MCF 10A (cell line): ENCODE data around the gene OR52J3. TPM values are rescaled to one million over a fixed set of nuclear protein-coding genes. Genes with fewer than 3 reads are reported as not detected.

Source experiments
- BruUV-seq: library from RNA; stranded (reverse); fragments of 400-500 nt; replicated peaks from 2 replicates; lab custom pipeline; 2021; lab: Mats Ljungman, UMichigan
- CTCF ChIA-PET: fragments of 300-600 bp; sonication (Branson Sonifier 250); formaldehyde crosslinking; extraction: SDS; loops from one replicate; lab custom pipeline; 2021; ENCODE audit warnings: antibody characterized with exemption, inconsistent platforms; lab: Yijun Ruan, JAX
- POLR2A ChIA-PET: fragments of 300-600, 350-650 bp; sonication (Branson Sonifier 250); formaldehyde crosslinking; extraction: SDS; loops from one replicate; lab custom pipeline; 2020; ENCODE audit warnings: antibody characterized with exemption, inconsistent platforms; lab: Yijun Ruan, JAX
- DNase-seq: peaks from one replicate; pipeline ENCODE4 v3.0.0-alpha.2; 2018; ENCODE audit not compliant: unreplicated experiment
- H3K27ac Mint-ChIP-seq: one replicate; pipeline ENCODE4 v1.8.0; 2022; ENCODE audit warnings: mild to moderate bottlenecking, low read depth, mixed read lengths; ENCODE audit not compliant: unreplicated experiment
- H3K27me3 Mint-ChIP-seq: one replicate; pipeline ENCODE4 v1.8.0; 2022; ENCODE audit warnings: mixed read lengths; ENCODE audit not compliant: insufficient read depth, unreplicated experiment
- H3K36me3 Mint-ChIP-seq: one replicate; pipeline ENCODE4 v1.8.0; 2022; ENCODE audit warnings: mild to moderate bottlenecking, moderate library complexity, mixed read lengths; ENCODE audit not compliant: insufficient read depth, unreplicated experiment
- H3K4me1 Mint-ChIP-seq: one replicate; pipeline ENCODE4 v1.8.0; 2022; ENCODE audit warnings: mixed read lengths; ENCODE audit not compliant: insufficient read depth, unreplicated experiment
- H3K4me3 Mint-ChIP-seq: one replicate; pipeline ENCODE4 v1.8.0; 2022; ENCODE audit warnings: mild to moderate bottlenecking, moderate library complexity, mixed read lengths; ENCODE audit not compliant: unreplicated experiment
- H3K9me3 Mint-ChIP-seq: one replicate; pipeline ENCODE4 v1.8.0; 2022; ENCODE audit warnings: mixed read lengths; ENCODE audit not compliant: unreplicated experiment
- CTCF ChIP-seq: fragments of 200-600 bp; IDR thresholded peaks from one replicate; pipeline ENCODE4 v1.8.0; 2022; ENCODE audit warnings: antibody characterized with exemption, mild to moderate bottlenecking; ENCODE audit not compliant: unreplicated experiment
- intact Hi-C: fragments of 100-400 bp; cut with micrococcal nuclease; formaldehyde crosslinking; loops from 2 replicates; pipeline ENCODE4 v1.14.1; 2022
- total RNA-seq: library from RNA; stranded (reverse); gene quantifications from 2 replicates; pipeline ENCODE4 v1.2.3, GENCODE V29; 2022

Gene OR52J3
- total RNA-seq, 1 experiment from 2014 or later: not detected

GRCh38 chr11:5090668-5091067, 44.3 kb downstream of the OR52J3 start:
- Mint-ChIP-seq H3K36me3 (no peaks in the 10 kb centered on the region), H3K9me3 (no peaks in the 10 kb centered on the region), H3K4me3 (no peak overlapping the region), H3K4me1 (no peaks in the 10 kb centered on the region), H3K27ac (no peak overlapping the region), H3K27me3 (peaks cover 63% of the 10 kb centered on the region)
- BruUV-seq: no TSS peak
- no peak for DNase-seq
- intact Hi-C loops: loop anchor here (10.0 kb wide), 1 partner anchor 56 kb away; no protein-coding TSS in a partner anchor
- CTCF ChIA-PET: no interaction called here
- no peak for TF ChIP-seq CTCF
- POLR2A ChIA-PET: no interaction called here

- Mint-ChIP-seq H3K4me1 (no peaks in the 10 kb centered on the region), H3K36me3 (no peaks in the 10 kb centered on the region), H3K4me3 (no peak overlapping the region), H3K9me3 (no peaks in the 10 kb centered on the region), H3K27ac (no peak overlapping the region), H3K27me3 (peaks cover 59% of the 10 kb centered on the region)
- no peak for DNase-seq
- ChIA-PET CTCF (interaction anchor here (0.7 kb wide), 1 partner anchor 649 kb away, joined by 4 read pairs; no protein-coding TSS in a partner anchor), POLR2A (no interaction called here)
- no peak for TF ChIP-seq CTCF
- no TSS peak for BruUV-seq
- intact Hi-C loops: loop anchor here (10.0 kb wide), 1 partner anchor 58 kb away; no protein-coding TSS in a partner anchor
These were observed 46.7 kb downstream of the OR52J3 start for GRCh38 chr11:5092821-5093585.

GRCh38 chr11:5096011-5096410, 49.7 kb downstream of the OR52J3 start:
- no peak for DNase-seq

More at GRCh38 chr11:5096011-5096410, 49.7 kb downstream of the OR52J3 start:
- H3K27me3 Mint-ChIP-seq: peaks cover 66% of the 10 kb centered on the region
- no peak overlapping the region for H3K4me3 Mint-ChIP-seq
- no peaks in the 10 kb centered on the region for H3K9me3 Mint-ChIP-seq
- H3K36me3 Mint-ChIP-seq: no peaks in the 10 kb centered on the region
- no TSS peak for BruUV-seq
- no peak for TF ChIP-seq CTCF
- H3K27ac Mint-ChIP-seq: no peak overlapping the region
- intact Hi-C loops: loop anchor here (10.0 kb wide), 1 partner anchor 61 kb away; no protein-coding TSS in a partner anchor
- CTCF ChIA-PET: interaction anchor here (1.0 kb wide), 1 partner anchor 53 kb away, joined by 3 read pairs; no protein-coding TSS in a partner anchor
- POLR2A ChIA-PET: interaction anchor here (0.8 kb wide), 1 partner anchor 704 kb away, joined by 4 read pairs; no protein-coding TSS in a partner anchor
- no peaks in the 10 kb centered on the region for H3K4me1 Mint-ChIP-seq

Other genes starting within 250 kb of the OR52J3 start
- not detected in 2 replicates for gene OR52R1, start 242.1 kb upstream of the OR52J3 start, total RNA-seq
- not detected in 2 replicates for gene OR51F2, start 225.2 kb upstream of the OR52J3 start, total RNA-seq
- not detected in 2 replicates for gene OR51S1, start 197.3 kb upstream of the OR52J3 start, total RNA-seq
- gene OR51T1, start 164.6 kb upstream of the OR52J3 start, total RNA-seq: not detected in 2 replicates
- not detected in 2 replicates for gene OR51A7, start 142.7 kb upstream of the OR52J3 start, total RNA-seq
- not detected in 2 replicates for gene OR51G2, start 127.2 kb upstream of the OR52J3 start, total RNA-seq
- not detected in 2 replicates for gene OR51G1, start 122.2 kb upstream of the OR52J3 start, total RNA-seq
- gene OR51A4, start 98.9 kb upstream of the OR52J3 start, total RNA-seq: not detected in 2 replicates
- not detected in 2 replicates for gene OR51A2, start 90.8 kb upstream of the OR52J3 start, total RNA-seq
- gene OR51L1, start 51.7 kb upstream of the OR52J3 start, total RNA-seq: not detected in 2 replicates
- gene OR52E2, start 13.1 kb downstream of the OR52J3 start, total RNA-seq: not detected in 2 replicates
- not detected in 2 replicates for gene OR52E1, start 23.0 kb downstream of the OR52J3 start, total RNA-seq
- not detected in 2 replicates for gene OR52A5, start 91.8 kb downstream of the OR52J3 start, total RNA-seq
- not detected in 2 replicates for gene OR52A1, start 108.2 kb downstream of the OR52J3 start, total RNA-seq
- gene OR51V1, start 154.2 kb downstream of the OR52J3 start, total RNA-seq: not detected in 2 replicates
- gene HBB, start 180.5 kb downstream of the OR52J3 start, total RNA-seq: not detected in 2 replicates
- gene HBD, start 188.0 kb downstream of the OR52J3 start, total RNA-seq: not detected in 2 replicates
- not detected in 2 replicates for gene HBG1, start 203.3 kb downstream of the OR52J3 start, total RNA-seq
- gene HBG2, start 208.3 kb downstream of the OR52J3 start, total RNA-seq: not detected in 2 replicates
- gene HBE1, start 223.4 kb downstream of the OR52J3 start, total RNA-seq: not detected in 2 replicates